Inflammatory macrophage treated with lipopolysaccharide for 4 hours (primary cell): ENCODE data around the gene IRX4.
"Not testable (repeated sequence)": the region's sequence is repeated elsewhere in the genome, so short reads cannot be mapped to it uniquely, and the experiment has no call there.

Source experiments
- DNase-seq: peaks from one replicate; pipeline ENCODE4 v3.0.0-alpha.2; 2020

Gene IRX4

DNA sequence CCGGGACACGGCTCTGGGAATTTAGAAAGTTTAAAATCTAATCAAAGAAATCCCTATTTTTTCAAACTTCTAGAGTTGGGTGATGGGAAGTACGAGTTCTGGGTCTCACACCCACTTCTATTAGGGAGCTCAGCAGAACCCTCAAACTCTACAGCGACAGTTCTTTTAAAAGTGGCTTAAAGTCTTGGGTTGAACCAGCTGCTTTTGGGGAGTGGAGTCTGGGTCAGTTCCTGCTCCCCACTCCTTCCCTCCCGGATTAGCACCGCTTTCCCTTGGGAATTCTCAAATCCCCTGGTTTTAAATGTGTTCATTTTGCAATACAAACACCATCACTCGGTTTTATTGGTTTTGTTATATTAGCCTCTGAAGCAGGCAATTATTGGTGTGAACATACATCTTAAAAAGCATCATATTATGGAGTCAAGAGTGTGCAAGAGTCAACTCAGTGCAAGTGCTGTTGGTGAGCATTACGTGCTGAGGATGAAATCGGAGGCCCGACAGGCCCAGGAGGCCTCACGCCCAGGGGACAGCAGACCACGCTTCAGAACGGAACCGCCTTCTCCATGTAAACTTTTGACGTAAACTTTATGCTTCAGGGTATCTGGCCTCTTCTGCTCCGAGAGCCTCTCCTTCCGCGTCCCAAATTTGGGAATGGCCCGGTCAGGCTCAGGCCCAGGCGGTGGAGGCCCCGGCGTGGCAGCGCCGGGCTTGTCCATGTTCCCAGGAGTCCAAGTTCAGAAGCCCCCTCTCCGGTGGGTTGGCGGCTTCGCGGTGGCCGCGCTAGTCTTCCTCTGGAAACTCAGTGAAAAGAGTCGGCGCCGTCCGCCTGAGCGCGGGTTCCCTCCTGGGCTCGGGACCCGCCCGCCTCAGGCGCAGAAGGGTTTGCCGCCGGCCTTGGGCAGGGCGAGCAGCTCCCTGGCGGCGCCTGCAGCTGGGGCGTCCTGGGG is 5.3 kb downstream of the IRX4 start:
- no peak for DNase-seq

DNA sequence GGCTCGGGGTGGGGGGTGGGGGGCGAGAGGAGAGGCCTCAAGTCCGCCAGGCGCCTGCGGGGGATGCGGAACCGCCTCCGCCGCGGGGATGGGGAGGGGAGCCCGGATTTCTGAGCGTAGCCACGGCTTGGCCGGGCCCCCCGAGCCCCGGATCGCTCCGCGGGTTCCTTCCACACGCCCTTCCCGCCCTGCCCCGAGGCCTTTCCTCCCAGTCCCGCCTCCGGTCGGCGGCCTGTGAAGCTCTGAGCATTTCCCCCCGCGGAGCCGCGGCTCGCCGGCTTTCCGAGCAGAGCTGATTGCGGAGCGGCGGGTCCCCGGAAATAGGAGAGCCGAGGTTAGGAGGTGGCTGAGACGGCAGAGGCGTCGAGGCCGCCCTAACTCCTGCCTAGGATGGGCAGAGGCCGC is 6.1 kb downstream of the IRX4 start:
- no peak for DNase-seq

DNA sequence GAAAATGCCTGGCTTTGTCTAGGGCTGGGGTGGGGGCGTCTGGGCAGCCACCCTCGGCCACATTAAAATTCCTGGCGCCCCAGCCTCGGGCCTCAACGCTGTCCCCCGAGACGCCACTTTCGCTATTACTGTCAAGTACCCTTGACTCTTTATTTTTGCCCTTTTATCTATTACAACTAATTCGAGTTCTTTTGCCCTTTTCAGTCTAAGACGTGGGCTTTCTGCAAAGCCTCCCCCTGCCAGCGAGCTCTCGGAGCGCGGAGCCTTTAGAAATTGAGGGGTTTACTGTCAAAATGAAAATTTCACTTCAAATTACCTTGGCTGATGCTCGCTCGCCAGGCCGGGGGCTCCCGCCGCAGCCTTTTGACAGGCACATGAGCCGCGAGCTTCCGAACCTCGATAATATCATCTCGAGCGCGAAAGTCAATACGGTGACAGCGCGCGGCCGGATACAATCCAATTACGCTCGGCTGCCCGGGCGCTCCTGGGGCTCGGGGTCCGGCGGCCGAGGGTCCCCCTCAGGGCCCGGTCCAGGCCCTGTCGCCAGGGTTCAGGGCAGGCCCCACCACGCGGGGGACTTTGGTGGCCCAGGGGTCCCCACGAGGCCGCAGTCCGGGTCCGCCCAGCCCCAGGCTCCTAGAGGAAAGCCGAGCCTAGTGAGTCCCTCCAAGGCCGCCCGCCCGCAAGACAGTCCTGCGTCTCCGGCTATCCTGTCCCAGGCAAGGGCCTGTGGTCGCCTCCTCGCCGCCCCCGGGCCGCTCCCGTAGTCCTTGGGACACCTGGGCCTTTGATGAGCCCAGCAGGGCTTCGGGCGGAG is 6.7 kb downstream of the IRX4 start:
- DNase-seq = no peak

DNA sequence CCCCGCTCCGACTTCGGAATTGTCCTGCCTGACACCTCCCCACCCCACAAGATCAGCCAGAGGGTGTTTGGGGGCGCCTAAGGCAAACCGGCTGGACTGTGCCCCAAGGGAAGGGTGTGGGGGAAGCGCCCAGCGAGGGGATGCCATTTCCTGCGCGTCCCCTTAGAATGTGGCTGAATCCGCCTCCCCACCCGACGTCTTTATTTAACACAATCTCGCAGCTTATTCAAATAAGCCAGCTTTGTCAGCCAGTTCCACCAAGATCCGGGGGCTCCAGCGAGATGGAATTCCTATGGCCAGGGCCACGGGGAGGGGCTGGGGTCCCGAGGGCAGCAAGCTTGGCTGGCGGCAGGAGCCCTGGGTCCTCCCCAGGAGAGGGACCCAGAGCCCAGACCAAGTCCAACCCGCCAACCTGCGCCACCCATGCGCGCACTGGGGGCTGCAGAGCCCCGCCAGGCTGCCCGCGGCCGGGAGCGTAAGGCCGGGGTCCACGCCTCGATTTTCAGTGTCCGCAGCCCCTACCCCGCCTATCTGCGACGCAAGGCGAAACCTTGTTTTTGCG is 7.4 kb downstream of the IRX4 start:
- DNase-seq = no peak

DNA sequence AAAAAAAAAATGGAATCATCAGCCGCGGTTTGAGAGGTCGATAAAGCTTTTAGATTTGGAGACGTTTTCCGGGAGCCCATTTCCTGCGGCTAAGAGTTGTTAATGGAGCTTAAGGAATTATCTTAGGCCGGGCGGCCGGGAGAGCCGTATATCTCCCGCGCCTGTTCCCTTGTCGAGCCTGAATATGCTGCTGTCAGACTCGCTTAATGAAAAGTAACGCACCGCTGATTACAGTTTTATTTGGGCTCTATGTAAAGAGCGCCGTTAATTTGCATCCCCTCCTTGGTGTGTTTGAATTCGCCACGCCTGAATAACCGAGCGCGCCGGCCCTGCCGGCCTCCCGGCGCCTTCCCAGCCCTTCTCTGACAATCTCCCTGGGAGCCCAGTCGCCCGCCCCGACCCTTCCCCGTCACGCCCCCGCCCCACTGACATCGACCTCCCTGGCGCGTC is 7.9 kb downstream of the IRX4 start:
- no peak for DNase-seq

DNA sequence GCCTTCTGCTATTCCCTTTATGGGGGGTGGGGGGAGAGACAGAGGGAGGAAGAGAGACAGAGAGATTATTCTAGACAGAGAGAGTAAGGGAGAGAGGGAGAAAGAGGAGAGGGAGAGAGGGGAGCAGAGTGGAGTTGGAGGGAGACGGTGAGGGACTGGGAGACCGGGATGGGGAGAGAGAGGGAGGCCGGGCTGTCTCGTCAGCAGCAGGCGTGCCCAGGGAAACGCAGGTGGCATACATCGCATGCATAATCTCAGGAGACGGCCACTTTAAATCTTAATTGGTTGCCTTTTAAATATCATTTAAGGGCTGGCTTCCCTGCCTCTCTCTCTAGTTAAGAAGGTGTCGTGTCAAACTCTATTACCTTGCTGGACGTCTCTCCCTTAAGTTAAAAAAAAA is 8.4 kb downstream of the IRX4 start:
- no peak for DNase-seq

DNA sequence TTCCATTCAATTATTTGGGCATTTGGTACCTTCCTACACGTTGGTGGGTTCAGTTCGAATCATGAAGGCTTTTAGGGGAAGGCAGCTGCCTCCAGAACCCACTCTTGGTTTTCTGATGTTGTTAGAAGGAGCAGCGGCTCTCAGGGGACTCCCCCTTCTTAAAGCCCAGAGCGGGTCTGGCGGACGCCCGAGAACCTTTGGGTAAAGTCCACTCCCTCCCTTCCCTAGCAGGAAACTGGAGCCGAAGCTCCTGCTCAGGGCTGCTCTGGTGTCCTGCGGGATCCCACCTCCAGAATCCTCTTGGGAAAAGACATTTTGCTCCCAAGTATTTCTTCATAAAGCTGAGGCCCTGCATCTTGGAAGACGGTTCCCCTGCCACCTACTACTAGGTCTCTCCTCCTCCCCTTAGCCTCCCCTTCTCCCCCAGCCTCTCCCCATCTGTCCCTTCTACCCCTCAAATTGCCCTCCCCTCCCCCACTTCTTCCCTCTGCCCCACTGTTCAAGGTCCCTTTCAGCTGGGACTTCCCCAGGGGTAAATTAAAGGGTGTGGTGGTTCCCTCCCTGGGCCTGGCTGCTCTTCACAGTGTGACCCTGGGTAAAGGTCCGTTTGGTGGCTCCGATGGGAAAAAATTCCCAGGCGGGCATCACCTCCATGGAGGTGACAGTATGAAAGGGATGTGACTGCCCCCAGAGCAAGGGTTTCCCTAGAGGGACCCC is 9.3 kb downstream of the IRX4 start:
- DNase-seq = no peak

DNA sequence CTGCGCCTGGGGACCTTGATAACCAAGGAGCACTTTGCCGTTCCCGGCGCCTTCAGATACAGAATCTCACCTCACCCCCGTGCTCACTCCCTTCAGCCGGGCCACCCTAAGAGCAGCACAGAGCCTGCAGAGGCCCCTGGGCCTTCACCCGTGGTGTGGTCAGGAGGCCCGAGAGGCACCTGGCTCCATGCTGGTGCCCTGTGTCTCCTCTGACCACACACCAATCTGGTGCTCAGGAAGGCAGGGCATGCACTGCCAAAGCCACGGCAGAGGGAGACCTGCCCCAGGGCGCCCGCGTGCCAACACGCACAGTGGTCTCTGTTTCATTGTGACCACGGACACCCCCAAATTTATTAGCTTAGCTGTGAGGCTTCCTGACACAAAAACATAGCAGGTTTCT is 11.3 kb downstream of the IRX4 start:
- DNase-seq = no peak

DNA sequence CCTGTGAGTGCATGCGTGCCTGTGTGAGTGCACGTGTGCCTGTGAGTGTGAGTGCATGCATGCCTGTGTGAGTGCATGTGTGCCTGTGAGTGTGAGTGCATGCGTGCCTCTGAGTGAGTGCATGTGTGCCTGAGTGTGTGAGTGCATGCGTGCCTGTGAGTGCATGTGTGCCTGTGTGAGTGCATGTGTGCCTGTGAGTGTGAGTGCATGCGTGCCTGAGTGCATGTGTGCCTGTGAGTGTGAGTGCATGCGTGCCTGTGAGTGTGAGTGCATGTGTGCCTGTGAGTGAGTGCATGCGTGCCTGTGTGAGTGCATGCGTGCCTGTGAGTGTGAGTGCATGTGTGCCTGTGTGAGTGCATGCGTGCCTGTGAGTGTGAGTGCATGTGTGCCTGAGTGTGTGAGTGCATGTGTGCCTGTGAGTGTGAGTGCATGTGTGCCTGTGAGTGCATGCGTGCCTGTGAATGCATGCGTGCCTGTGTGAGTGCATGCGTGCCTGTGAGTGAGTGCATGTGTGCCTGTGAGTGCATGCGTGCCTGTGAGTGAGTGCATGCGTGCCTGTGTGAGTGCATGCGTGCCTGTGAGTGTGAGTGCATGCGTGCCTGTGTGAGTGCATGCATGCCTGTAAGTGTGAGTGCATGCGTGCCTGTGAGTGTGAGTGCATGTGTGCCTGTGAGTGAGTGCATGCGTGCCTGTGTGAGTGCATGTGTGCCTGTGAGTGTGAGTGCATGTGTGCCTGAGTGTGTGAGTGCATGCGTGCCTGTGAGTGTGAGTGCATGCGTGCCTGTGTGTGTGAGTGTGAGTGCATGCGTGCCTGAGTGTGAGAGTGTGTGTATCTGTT is 12.1 kb downstream of the IRX4 start:
- not testable (repeated sequence) for DNase-seq

DNA sequence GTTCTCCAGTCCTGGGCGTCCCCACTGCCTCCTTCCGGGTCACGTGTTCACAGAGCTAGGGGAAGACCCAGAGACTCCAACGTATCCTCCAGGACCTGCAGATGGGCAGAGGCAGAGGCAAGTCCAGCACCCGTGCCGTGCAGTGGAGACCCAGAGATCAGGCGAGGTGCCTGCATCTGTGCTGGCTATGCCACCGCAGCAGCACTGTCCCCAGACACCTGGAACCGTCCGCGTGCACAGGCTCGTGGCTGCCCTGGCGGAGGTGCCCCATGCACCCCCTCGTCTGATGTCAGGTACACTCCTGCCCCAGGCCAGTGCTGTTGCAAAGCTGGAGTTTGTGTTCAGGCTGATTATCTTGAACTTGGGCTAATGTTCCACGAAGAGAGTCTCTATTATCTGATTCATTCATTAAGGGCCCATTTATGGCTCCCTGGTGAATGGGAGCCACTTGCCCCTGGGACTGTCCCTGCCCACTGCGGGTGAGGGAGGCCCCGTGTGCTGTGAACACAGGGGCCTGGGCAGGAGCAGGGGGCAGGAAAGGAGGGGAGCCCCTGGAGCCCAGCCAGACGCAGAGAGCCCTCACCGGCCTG is 13.7 kb downstream of the IRX4 start:
- DNase-seq = no peak

DNA sequence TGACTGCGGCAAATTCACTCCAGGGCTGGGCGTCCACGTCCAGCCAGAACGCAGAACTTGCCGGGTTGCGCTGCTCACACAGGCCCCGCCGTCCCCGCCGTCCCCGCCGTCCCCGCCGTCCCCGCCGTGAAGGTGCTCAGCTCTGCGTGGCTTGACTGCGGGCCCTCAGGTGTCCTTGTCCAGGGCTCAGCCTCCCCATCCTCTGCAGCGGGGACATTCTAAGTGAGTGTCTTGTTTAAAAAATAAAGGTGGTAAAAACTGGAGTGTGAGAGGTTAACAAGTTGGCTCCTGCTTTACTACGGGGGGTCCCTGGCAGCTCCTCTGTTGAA is 14.9 kb downstream of the IRX4 start:
- no peak for DNase-seq

DNA sequence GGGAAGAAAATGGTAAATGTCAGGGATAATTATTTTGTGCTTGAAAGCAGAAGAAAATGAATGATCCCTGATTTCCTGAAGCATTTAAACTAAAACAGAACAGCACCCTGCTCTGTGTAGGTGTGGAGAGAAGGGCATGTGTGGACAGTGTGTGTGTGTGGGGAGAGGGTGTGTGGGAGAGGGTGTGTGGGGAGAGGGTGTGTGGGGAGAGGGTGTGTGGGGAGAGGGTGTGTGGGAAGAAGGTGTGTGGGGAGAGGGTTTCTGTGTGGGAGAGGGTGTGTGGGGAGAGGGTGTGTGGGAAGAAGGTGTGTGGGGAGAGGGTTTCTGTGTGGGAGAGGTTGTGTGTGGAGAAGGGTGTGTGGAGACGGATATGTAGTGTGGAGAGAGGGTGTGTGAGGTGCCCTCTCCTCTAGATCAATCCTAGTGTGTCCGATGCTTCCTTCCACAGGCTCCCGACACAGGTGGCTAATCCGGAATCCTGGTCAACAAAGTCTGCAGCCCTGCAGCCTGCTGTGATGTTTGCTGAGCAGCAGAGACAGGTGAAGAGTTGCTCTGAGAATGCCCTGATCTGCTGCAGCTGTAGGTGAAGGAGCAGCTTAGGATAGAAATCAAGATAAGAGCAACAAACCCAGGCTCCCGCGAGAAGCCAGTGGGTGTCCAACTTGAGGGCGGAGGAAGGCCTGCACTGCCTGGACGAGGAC is 15.5 kb downstream of the IRX4 start:
- no peak for DNase-seq

DNA sequence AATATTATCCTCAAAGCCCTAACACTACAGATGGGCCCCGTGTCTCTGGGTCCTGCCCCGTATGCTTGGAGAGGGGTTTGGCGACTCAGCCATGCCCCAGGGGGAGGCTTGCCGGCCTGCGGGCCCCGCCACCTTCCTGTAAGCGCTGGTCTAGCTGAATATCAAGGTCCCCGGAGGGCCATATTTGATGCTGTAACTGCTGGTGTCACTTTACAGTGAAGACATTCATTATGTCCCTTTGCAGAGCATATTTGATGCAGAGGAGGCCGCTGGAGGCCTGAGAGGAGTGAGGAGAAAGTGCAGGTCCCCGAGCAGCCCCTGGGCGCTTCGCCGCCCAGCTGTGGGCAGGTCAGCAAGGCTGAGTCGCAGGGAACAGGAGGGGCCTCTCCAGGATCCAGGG is 16.8 kb downstream of the IRX4 start:
- no peak for DNase-seq

DNA sequence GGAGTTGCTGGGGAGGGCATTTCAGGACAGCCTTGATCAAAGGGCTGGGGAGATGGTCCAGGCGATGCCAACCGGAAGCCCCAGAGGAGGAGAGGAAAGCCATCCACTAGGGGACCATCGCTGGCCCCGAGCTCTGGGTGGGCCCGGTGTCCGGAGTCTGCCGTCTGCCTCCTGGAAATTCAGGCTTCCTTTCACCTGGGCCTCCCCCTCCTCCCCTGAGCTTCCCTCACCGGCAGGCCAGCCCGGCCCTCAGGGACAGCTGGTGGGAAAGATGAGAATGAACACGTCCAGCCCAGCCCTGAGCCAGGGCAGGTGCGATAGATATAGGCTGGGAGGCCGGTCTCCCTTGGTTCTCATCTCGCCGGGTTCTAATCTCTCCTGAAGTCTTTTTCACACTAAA is 17.2 kb downstream of the IRX4 start:
- DNase-seq = no peak

DNA sequence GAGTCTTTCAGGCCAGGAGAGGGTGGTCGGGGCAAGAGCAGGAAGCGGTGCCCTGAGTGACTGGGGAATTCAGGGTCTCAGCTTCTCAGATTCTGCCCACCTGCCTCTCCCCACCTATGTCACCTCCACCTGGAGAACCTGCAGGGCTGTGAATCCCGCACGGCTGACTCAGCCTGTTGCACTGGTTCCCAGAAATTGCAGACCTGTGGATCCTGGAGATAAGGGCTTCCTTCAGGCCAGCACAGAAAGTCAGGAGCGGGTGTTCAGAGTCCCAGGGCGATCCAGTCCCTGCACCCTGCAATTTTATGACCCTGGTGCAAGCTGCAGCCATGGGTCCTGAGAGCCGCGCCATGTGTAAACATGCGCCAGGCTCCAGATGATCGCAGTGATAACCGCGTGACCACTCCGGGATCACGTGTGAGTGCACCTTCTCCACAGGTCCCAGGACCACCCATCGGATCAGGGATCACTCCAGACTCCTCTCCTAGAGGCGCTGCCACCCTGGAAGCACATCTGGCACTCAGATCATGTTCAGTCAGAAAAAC is 17.8 kb downstream of the IRX4 start:
- no peak for DNase-seq

DNA sequence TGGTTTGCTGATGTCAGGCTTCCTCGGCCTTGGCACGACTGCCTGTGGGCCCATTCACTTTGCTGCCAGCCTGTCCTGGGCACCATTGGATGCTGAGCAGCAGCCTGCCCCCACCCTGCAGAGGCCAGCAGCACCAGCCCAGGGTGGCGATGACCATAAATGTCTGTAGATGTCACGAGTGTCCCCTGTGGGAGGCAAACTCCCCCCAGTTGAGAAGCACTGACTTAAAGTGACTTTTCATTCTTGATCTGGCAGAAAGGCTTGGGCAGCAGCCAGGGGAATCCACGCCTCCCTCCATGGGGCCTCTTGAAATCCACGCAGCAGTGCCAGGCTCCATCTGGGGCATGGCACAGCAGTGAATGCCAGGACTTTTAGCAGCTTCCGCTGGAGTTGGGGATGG is 21.8 kb downstream of the IRX4 start:
- DNase-seq = no peak

DNA sequence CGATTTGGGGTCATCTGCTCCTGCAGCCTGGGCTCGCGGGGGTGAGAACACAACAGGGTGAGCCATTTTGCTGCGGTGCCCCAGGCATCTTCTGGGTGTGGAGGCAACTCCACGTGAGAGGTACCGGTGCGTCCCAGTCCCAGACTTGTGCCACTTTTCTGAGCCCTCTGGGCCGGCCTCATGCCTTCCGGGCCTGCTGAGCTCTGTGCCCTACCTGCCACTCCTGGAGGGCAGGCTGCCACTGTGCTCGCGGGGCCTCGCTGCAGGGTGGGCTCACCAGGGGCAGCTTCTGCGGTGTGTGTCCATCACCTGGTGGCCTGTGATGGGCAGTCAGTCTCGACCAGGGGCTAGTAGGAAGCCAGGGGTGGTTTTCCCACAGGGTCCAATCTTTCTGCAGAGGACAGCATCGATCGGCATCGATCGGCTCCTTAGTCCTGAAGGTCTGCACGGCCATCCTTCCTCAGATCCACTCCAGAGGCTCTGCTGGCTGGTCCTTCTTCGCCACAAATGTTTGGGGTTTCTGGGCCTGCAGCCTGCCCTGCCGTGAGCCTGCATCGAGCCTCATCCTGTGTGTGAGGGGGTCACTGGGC is 22.6 kb downstream of the IRX4 start:
- DNase-seq = no peak

DNA sequence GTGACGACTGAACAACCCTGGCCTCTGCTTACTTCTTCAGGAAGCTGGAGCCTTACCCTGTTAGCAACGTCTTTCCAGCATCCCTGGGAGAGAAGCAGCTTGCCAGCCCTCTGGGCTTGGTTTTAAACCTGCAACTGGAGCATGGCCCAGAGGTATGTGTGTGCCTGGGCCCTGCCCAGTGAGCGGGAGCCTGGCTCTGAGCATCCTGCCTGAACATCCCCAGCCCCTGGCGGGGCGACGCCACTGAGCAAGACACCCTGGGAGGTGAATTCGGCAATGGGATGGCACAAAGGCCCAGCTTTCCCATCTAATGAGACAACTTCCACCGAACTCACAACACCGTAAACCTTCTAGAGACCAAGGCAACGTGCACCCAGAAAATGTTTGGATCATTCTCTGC is 23.6 kb downstream of the IRX4 start:
- no peak for DNase-seq

DNA sequence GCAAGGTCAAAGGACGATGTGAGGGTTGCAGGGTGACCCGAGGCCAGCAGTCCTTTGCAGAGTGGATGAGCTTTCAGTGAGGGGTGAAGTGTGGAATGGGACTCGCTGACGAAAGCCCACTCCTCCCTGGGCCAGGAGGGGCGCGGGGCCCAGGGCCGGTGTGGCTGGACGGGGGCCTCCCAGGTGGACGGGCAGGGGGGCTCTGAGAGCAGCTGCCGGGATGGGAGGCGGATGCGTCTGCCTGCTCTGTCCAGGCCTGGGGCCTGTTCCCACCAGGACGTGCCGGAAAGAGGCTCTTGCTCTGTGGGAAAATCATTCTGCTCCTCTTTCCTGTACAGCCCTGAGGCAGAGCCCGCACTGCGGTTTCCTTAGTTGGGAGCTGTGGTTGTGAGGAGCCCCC is 24.3 kb downstream of the IRX4 start:
- no peak for DNase-seq

DNA sequence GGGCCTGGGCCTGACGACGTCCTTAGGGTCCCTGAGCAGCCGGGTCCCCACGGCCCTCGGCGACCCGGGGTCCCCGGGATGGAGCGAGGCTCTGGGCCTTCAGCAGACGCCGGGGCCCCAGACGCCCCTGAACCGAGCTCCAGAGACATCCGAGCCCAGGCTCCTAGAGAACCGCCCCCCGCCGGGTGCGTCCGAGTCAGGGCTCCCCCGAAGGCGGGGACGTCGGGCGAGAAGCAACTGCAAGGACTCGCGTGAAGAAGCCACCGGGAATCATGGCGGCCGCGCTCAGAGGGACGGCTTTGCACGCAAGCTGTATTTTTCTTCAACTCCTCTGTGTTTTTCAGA is 25.5 kb downstream of the IRX4 start:
- no peak for DNase-seq
